Smooth muscle cell (in vitro differentiated cells): ENCODE measurements around the gene ONECUT1. TPM values are rescaled to one million over a fixed set of nuclear protein-coding genes. Genes with fewer than 3 reads are reported as not detected.
"Not testable (repeated sequence)": the region's sequence is repeated elsewhere in the genome, so short reads cannot be mapped to it uniquely, and the experiment has no call there.

Experiments
- DNase-seq: peaks from one replicate; lab custom pipeline; 2025; ENCODE audit not compliant: unreplicated experiment; lab: John Stamatoyannopoulos, UW
- H2AFZ ChIP-seq: fragments of 200-600 bp; sonication (generic); 2 replicates; pipeline ENCODE4 v1.6.0; 2016; ENCODE audit warnings: antibody characterized with exemption, low read depth, mild to moderate bottlenecking
- H3F3A ChIP-seq: fragments of 200-600 bp; sonication (generic); 2 replicates; pipeline ENCODE4 v1.6.0; 2017; ENCODE audit warnings: antibody characterized with exemption, low read depth
- H3K27ac ChIP-seq: fragments of 200-600 bp; sonication (generic); 2 replicates; pipeline ENCODE4 v1.5.1; 2016; ENCODE audit warnings: low read depth, mild to moderate bottlenecking
- H3K27me3 ChIP-seq: fragments of 200-600 bp; sonication (generic); 2 replicates; pipeline ENCODE4 v1.6.1; 2016; ENCODE audit warnings: low read depth, mild to moderate bottlenecking
- H3K36me3 ChIP-seq: fragments of 200-600 bp; sonication (generic); 2 replicates; pipeline ENCODE4 v1.5.1; 2016; ENCODE audit warnings: low read depth
- H3K4me1 ChIP-seq: fragments of 200-600 bp; sonication (generic); 2 replicates; pipeline ENCODE4 v1.5.1; 2016; ENCODE audit warnings: low read depth
- H3K4me2 ChIP-seq: fragments of 200-600 bp; sonication (generic); 2 replicates; pipeline ENCODE4 v1.6.0; 2016; ENCODE audit warnings: mild to moderate bottlenecking
- H3K4me3 ChIP-seq: fragments of 200-600 bp; sonication (generic); 2 replicates; pipeline ENCODE4 v1.5.1; 2016; ENCODE audit warnings: mild to moderate bottlenecking
- H3K79me2 ChIP-seq: fragments of 200-600 bp; sonication (generic); 2 replicates; pipeline ENCODE4 v1.6.0; 2016; ENCODE audit warnings: low read depth, mild to moderate bottlenecking
- H3K9ac ChIP-seq: fragments of 200-600 bp; sonication (generic); 2 replicates; pipeline ENCODE4 v1.6.0; 2016; ENCODE audit warnings: low read depth
- H3K9me3 ChIP-seq: fragments of 200-600 bp; sonication (generic); replicated peaks from 2 replicates; pipeline ENCODE4 v1.5.1; 2016; ENCODE audit warnings: low read depth
- H4K20me1 ChIP-seq: fragments of 200-600 bp; sonication (generic); 2 replicates; pipeline ENCODE4 v1.6.0; 2016; ENCODE audit warnings: low read depth
- CTCF ChIP-seq: fragments of 200-600 bp; sonication (generic); IDR thresholded peaks from 2 replicates; pipeline ENCODE4 v1.5.1; 2017; ENCODE audit warnings: borderline replicate concordance, mild to moderate bottlenecking, antibody characterized with exemption; ENCODE audit not compliant: insufficient read depth, poor library complexity, severe bottlenecking
- WGBS: methylation state at CpG from one replicate; pipeline ENCODE4 v1.1.7; 2016; ENCODE audit warnings: low lambda C conversion rate; 5-methylcytosine and 5-hydroxymethylcytosine counted together
- polyA plus RNA-seq: library from polyadenylated mRNA; unstranded; fragments of >200 nt; fragmentation: Nextera tagmentation; extraction: Ambion mirVana; gene quantifications from 2 replicates; pipeline ENCODE4 v1.2.1, GENCODE V29; 2016
- total RNA-seq: library from RNA; depleted of rRNA; stranded (reverse); fragments of >200 nt; gene quantifications from 2 replicates; pipeline ENCODE4 v1.2.3, GENCODE V29; 2014

The ONECUT1 gene
- total and polyA plus RNA-seq, 2 experiments from 2014 or later: 0.61 to 0.99 TPM

- H3K9ac ChIP-seq: no peak overlapping the region
These were observed 29.1 kb upstream of the ONECUT1 start for GRCh38 chr15:52819253-52819652.

GRCh38 chr15:52815899-52816298 lies 25.8 kb upstream of the ONECUT1 start:
- H3K9ac ChIP-seq, H4K20me1 ChIP-seq, H2AFZ ChIP-seq, DNase-seq, H3K27ac ChIP-seq, H3K4me3 ChIP-seq, H3K4me1 ChIP-seq, H3K9me3 ChIP-seq, H3F3A ChIP-seq, H3K79me2 ChIP-seq, H3K36me3 ChIP-seq, H3K4me2 ChIP-seq: not testable (repeated sequence)
- WGBS: 13% methylated on average over 1 of the region's 1 CpG
- peaks cover 12% of the 10 kb centered on the region for H3K27me3 ChIP-seq

More at GRCh38 chr15:52819253-52819652, 29.1 kb upstream of the ONECUT1 start:
- Histone ChIP-seq H3K4me2 (no peak overlapping the region), H3K36me3 (no peaks in the 10 kb centered on the region), H3K4me1 (no peaks in the 10 kb centered on the region), H3K79me2 (no peaks in the 10 kb centered on the region), H3K4me3 (no peak overlapping the region), H2AFZ (no peak overlapping the region), H3F3A (no peaks in the 10 kb centered on the region), H4K20me1 (no peaks in the 10 kb centered on the region), H3K27ac (no peak overlapping the region), H3K9me3 (no peaks in the 10 kb centered on the region), H3K27me3 (peaks cover 2% of the 10 kb centered on the region)
- WGBS: 90% methylated on average over 4 of the region's 4 CpGs
- DNase-seq: no peak
- no peak for TF ChIP-seq CTCF

- no peak for TF ChIP-seq CTCF
- WGBS: 62% methylated on average over 2 of the region's 2 CpGs
These were observed 18.9 kb upstream of the ONECUT1 start for GRCh38 chr15:52808996-52809395.

GRCh38 chr15:52808441-52808840 lies 18.3 kb upstream of the ONECUT1 start:
- no peak overlapping the region for H3K4me2 ChIP-seq
- no peak overlapping the region for H2AFZ ChIP-seq
- no peaks in the 10 kb centered on the region for H4K20me1 ChIP-seq
- DNase-seq: no peak
- no peak overlapping the region for H3K27ac ChIP-seq
- no peaks in the 10 kb centered on the region for H3K9me3 ChIP-seq
- TF ChIP-seq CTCF: no peak
- H3F3A ChIP-seq: no peaks in the 10 kb centered on the region
- peaks cover 50% of the 10 kb centered on the region for H3K27me3 ChIP-seq
- H3K9ac ChIP-seq: no peak overlapping the region
- H3K36me3 ChIP-seq: no peaks in the 10 kb centered on the region
- H3K4me3 ChIP-seq: no peak overlapping the region
- no peaks in the 10 kb centered on the region for H3K79me2 ChIP-seq
- H3K4me1 ChIP-seq: peaks cover 26% of the 10 kb centered on the region
- WGBS: 3% methylated on average over 1 of the region's 1 CpG

More at GRCh38 chr15:52808996-52809395, 18.9 kb upstream of the ONECUT1 start:
- Histone ChIP-seq H3K79me2 (no peaks in the 10 kb centered on the region), H3K4me1 (peaks cover 20% of the 10 kb centered on the region), H3K27ac (no peak overlapping the region), H3K36me3 (no peaks in the 10 kb centered on the region), H2AFZ (no peak overlapping the region), H3K27me3 (peaks cover 46% of the 10 kb centered on the region), H3K4me2 (no peak overlapping the region), H3K9ac (no peak overlapping the region), H4K20me1 (no peaks in the 10 kb centered on the region), H3K4me3 (no peak overlapping the region), H3K9me3 (no peaks in the 10 kb centered on the region), H3F3A (no peaks in the 10 kb centered on the region)
- no peak for DNase-seq
